ENCODE data around the gene LAMP2. TPM values are rescaled to one million over a fixed set of nuclear protein-coding genes. Genes with fewer than 3 reads are reported as not detected.
A peak's percentile ranks its signal among the peaks of the same experiment; 100 is the strongest.

LAMP2 gene
- 102 and 105 TPM in 2 replicates for polyA plus RNA-seq (2013)

DNA sequence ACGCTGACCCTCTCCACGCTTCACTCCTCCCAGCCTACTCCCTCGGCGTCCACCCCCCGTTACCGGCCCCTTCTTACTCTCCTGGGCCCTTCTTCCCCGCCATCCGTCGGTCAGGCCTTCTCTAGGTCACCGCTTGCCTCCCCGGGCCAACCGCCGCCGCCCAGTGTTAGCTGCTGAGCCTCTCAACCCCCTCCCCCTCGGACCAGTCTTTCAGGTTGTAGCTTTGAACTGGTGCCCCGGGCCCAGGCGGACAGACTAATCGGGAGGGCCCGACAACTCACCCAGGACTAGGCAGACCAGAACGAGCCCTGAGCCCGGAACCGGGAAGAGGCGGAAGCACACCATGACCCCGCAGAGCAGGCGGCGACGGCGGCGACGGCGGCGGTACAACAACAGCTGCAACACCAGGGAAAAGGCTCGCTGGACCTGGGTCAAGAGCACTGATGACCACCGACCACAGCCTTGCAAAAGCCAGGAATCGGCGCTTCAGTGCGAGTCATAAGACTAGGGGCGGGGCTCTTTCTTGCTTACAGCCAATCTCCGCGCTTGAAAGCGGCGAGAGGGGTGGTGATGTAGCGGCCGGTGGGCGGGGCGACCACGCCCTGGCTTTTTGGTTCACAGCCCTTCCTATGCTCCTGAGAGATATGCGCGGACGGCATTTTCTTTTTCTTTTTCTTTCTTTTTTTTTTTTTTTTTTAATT is at the start of gene LAMP2:
Gene LAMP2 (minus strand): TSS at position 472 of the 701 bp plus-strand sequence. CDS start 127 bp downstream, at position 345.
- Histone ChIP-seq H3K79me2 (ENCODE audit: control insufficient read depth, insufficient read depth, low read length, poor library complexity) (peaks cover 7% of the 10 kb centered on the region), H3K79me1 (ENCODE audit: low read length) (peaks cover 6% of the 10 kb centered on the region), H4K91ac (ENCODE audit: low read depth, low read length) (peak within 1 kb of the TSS; percentile 74), H2BK5ac (ENCODE audit: low read depth, low read length, poor library complexity) (peak within 1 kb of the TSS; percentile 77), H3K18ac (ENCODE audit: low read length) (peak within 1 kb of the TSS; percentile 72), H3K27ac (ENCODE audit: low read depth, low read length) (peak within 1 kb of the TSS; percentile 85), H3K4ac (ENCODE audit: low read depth, low read length) (peak within 1 kb of the TSS; percentile 52), H3K23ac (ENCODE audit: low read length) (no peak within 1 kb of the TSS), H2AFZ (ENCODE audit: insufficient read depth, low read length, poor library complexity) (peak within 1 kb of the TSS; percentile 66), H2AK5ac (ENCODE audit: low read length) (peak within 1 kb of the TSS; percentile 41), H3K36me3 (ENCODE audit: control insufficient read depth in 1 of 2, insufficient read depth in 2 of 2, low read length in 2 of 2) (no peaks in the 10 kb centered on the region), H3K9me3 (ENCODE audit: insufficient read depth, low read depth, low read length) (no peaks in the 10 kb centered on the region), H2BK12ac (ENCODE audit: low read length) (peak within 1 kb of the TSS; percentile 30), H3K27me3 (ENCODE audit: insufficient read depth, low read length) (no peaks in the 10 kb centered on the region), H3K4me1 (ENCODE audit: control insufficient read depth in 1 of 2, insufficient read depth in 2 of 2, low read length in 2 of 2) (peaks cover 0 to 3% of the 10 kb centered on the region in 2 experiments), H3K4me3 (ENCODE audit: low read depth, low read length) (peak within 1 kb of the TSS; percentile 87), H2BK120ac (ENCODE audit: insufficient read depth, low read length, poor library complexity) (peak within 1 kb of the TSS; percentile 86), H3K9ac (ENCODE audit: low read length) (peak within 1 kb of the TSS; percentile 82), H4K8ac (ENCODE audit: low read depth, low read length) (peak within 1 kb of the TSS; percentile 66), H3K14ac (ENCODE audit: low read length) (peak within 1 kb of the TSS; percentile 73), H4K12ac (ENCODE audit: low read depth, low read length) (peak within 1 kb of the TSS; percentile 44), H3K4me2 (ENCODE audit: low read length) (peak within 1 kb of the TSS; percentile 81)
- DNase-seq: peak; percentile 84
- WGBS (ENCODE audit: extremely low coverage, insufficient coverage, insufficient read length): no CpG with 5 or more reads among the region's 50 CpGs

DNA sequence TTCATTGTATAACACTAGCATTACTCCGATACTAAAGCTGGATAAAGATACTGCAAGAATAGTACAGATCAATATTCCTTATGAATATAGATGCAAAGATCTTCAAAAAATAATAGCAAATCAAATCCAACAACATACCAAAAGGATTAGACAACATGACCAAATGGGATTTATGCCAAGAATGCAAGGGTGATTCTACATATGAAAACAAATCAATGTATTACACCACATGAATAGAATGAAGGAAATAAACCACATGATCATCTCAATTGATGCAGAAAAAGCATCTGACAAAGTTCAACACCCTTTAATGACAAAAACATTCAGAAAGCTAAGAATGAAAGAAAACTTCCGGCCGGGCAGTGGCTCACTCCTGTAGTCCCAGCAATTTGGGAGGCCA is 48.8 kb upstream of the LAMP2 start:
- H3K79me2 ChIP-seq (ENCODE audit: control insufficient read depth, insufficient read depth, low read length, poor library complexity): no peaks in the 10 kb centered on the region
- no peaks in the 10 kb centered on the region for H3K27me3 ChIP-seq (ENCODE audit: insufficient read depth, low read length)
- no peaks in the 10 kb centered on the region for H3K9me3 ChIP-seq (ENCODE audit: insufficient read depth, low read depth, low read length)
- no peak overlapping the region for H3K4me3 ChIP-seq (ENCODE audit: low read depth, low read length)
- no peak overlapping the region for H4K91ac ChIP-seq (ENCODE audit: low read depth, low read length)
- H3K23ac ChIP-seq (ENCODE audit: low read length): no peak overlapping the region
- no peak overlapping the region for H3K9ac ChIP-seq (ENCODE audit: low read length)
- no peak overlapping the region for H4K12ac ChIP-seq (ENCODE audit: low read depth, low read length)
- no peak overlapping the region for H2BK5ac ChIP-seq (ENCODE audit: low read depth, low read length, poor library complexity)
- H2AFZ ChIP-seq (ENCODE audit: insufficient read depth, low read length, poor library complexity): no peak overlapping the region
- H3K27ac ChIP-seq (ENCODE audit: low read depth, low read length): no peak overlapping the region
- H3K36me3 ChIP-seq (ENCODE audit: control insufficient read depth in 1 of 2, insufficient read depth in 2 of 2, low read length in 2 of 2): no peaks in the 10 kb centered on the region
- DNase-seq: no peak
- H3K4me2 ChIP-seq (ENCODE audit: low read length): no peak overlapping the region
- H4K8ac ChIP-seq (ENCODE audit: low read depth, low read length): no peak overlapping the region
- no peak overlapping the region for H2BK120ac ChIP-seq (ENCODE audit: insufficient read depth, low read length, poor library complexity)
- no peak overlapping the region for H2BK12ac ChIP-seq (ENCODE audit: low read length)
- H3K4me1 ChIP-seq (ENCODE audit: control insufficient read depth in 1 of 2, insufficient read depth in 2 of 2, low read length in 2 of 2): no peaks in the 10 kb centered on the region
- no peak overlapping the region for H3K4ac ChIP-seq (ENCODE audit: low read depth, low read length)
- no peak overlapping the region for H2AK5ac ChIP-seq (ENCODE audit: low read length)
- no peaks in the 10 kb centered on the region for H3K79me1 ChIP-seq (ENCODE audit: low read length)
- no peak overlapping the region for H3K14ac ChIP-seq (ENCODE audit: low read length)
- no peak overlapping the region for H3K18ac ChIP-seq (ENCODE audit: low read length)
- WGBS (ENCODE audit: extremely low coverage, insufficient coverage, insufficient read length): no CpG with 5 or more reads among the region's 3 CpGs

DNA sequence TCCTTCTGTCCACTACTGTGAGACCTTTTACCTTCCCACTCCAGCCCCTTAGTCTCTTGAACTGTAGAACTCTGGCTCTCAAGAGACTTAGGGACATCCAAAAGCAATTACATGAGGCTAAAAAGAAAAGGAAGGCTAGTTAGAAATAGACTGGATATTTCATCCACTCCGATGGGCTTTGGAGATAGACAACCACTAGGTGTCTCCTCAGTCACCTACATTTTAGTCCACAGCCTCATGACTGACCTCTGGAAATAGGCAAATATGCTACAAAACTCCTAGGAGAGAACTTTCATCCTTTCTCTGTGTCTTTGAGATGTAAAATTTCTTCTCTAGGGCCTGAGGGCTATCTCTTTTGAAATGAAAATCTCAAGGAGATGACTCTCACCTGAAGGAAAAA is 45.1 kb upstream of the LAMP2 start:
- Histone ChIP-seq H3K4me2 (ENCODE audit: low read length) (no peak overlapping the region), H2BK5ac (ENCODE audit: low read depth, low read length, poor library complexity) (no peak overlapping the region), H3K14ac (ENCODE audit: low read length) (no peak overlapping the region), H4K12ac (ENCODE audit: low read depth, low read length) (no peak overlapping the region), H4K8ac (ENCODE audit: low read depth, low read length) (no peak overlapping the region), H4K91ac (ENCODE audit: low read depth, low read length) (no peak overlapping the region), H3K18ac (ENCODE audit: low read length) (no peak overlapping the region), H3K79me1 (ENCODE audit: low read length) (no peaks in the 10 kb centered on the region), H3K9me3 (ENCODE audit: insufficient read depth, low read depth, low read length) (no peaks in the 10 kb centered on the region), H3K4me1 (ENCODE audit: control insufficient read depth in 1 of 2, insufficient read depth in 2 of 2, low read length in 2 of 2) (no peaks in the 10 kb centered on the region), H3K23ac (ENCODE audit: low read length) (no peak overlapping the region), H2AFZ (ENCODE audit: insufficient read depth, low read length, poor library complexity) (no peak overlapping the region), H3K27me3 (ENCODE audit: insufficient read depth, low read length) (no peaks in the 10 kb centered on the region), H2AK5ac (ENCODE audit: low read length) (no peak overlapping the region), H3K27ac (ENCODE audit: low read depth, low read length) (no peak overlapping the region), H2BK120ac (ENCODE audit: insufficient read depth, low read length, poor library complexity) (no peak overlapping the region), H3K4ac (ENCODE audit: low read depth, low read length) (no peak overlapping the region), H3K9ac (ENCODE audit: low read length) (no peak overlapping the region), H3K79me2 (ENCODE audit: control insufficient read depth, insufficient read depth, low read length, poor library complexity) (no peaks in the 10 kb centered on the region), H3K4me3 (ENCODE audit: low read depth, low read length) (no peak overlapping the region), H2BK12ac (ENCODE audit: low read length) (no peak overlapping the region), H3K36me3 (ENCODE audit: control insufficient read depth in 1 of 2, insufficient read depth in 2 of 2, low read length in 2 of 2) (no peaks in the 10 kb centered on the region)
- WGBS (ENCODE audit: extremely low coverage, insufficient coverage, insufficient read length): no CpG with 5 or more reads among the region's 1 CpG
- DNase-seq: peak in 1 of 2 donors; percentile 38

DNA sequence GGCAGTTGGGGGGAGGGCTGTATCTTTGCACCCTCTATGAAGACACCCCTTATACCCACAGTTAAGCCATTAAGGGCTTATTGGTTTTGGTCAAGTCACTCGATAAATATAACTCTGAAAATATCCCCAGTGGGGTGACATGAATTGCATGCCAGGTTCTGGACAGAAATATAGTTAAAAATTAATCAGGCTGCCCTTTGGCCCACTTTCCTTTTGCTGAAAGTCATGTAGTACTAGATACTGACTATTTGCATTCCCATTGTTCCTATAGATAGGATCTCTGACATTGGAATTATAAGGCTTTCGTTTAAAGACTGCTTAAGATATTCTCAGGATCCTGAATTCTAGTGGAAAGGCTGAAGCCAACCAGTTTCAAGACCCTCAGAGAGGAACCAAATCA is 43.5 kb upstream of the LAMP2 start:
- Histone ChIP-seq H2AK5ac (ENCODE audit: low read length) (no peak overlapping the region), H3K27ac (ENCODE audit: low read depth, low read length) (no peak overlapping the region), H3K23ac (ENCODE audit: low read length) (no peak overlapping the region), H2BK120ac (ENCODE audit: insufficient read depth, low read length, poor library complexity) (no peak overlapping the region), H2BK12ac (ENCODE audit: low read length) (no peak overlapping the region), H3K9me3 (ENCODE audit: insufficient read depth, low read depth, low read length) (no peaks in the 10 kb centered on the region), H3K79me2 (ENCODE audit: control insufficient read depth, insufficient read depth, low read length, poor library complexity) (no peaks in the 10 kb centered on the region), H3K14ac (ENCODE audit: low read length) (no peak overlapping the region), H4K8ac (ENCODE audit: low read depth, low read length) (no peak overlapping the region), H4K91ac (ENCODE audit: low read depth, low read length) (no peak overlapping the region), H3K4me2 (ENCODE audit: low read length) (no peak overlapping the region), H2AFZ (ENCODE audit: insufficient read depth, low read length, poor library complexity) (no peak overlapping the region), H3K27me3 (ENCODE audit: insufficient read depth, low read length) (no peaks in the 10 kb centered on the region), H3K4me3 (ENCODE audit: low read depth, low read length) (no peak overlapping the region), H3K79me1 (ENCODE audit: low read length) (no peaks in the 10 kb centered on the region), H3K4ac (ENCODE audit: low read depth, low read length) (no peak overlapping the region), H3K36me3 (ENCODE audit: control insufficient read depth in 1 of 2, insufficient read depth in 2 of 2, low read length in 2 of 2) (no peaks in the 10 kb centered on the region), H3K4me1 (ENCODE audit: control insufficient read depth in 1 of 2, insufficient read depth in 2 of 2, low read length in 2 of 2) (no peaks in the 10 kb centered on the region), H3K9ac (ENCODE audit: low read length) (no peak overlapping the region), H3K18ac (ENCODE audit: low read length) (no peak overlapping the region), H2BK5ac (ENCODE audit: low read depth, low read length, poor library complexity) (no peak overlapping the region), H4K12ac (ENCODE audit: low read depth, low read length) (no peak overlapping the region)
- no peak for DNase-seq
- WGBS (ENCODE audit: extremely low coverage, insufficient coverage, insufficient read length): no CpG with 5 or more reads among the region's 2 CpGs
